Measurements from ENCODE around the gene SEC24C.

GRCh38 chr10:73813333-73813732, 69.2 kb downstream of the SEC24C start:
- TF ChIP-seq CTCF (conservative IDR thresholded peaks at IDR 0.05) (no peak), ZFX (IDR thresholded peaks at IDR 0.05) (no peak)

Data from C4-2B (cell line).